ENCODE results near the gene DIP2C. TPM values are rescaled to one million over a fixed set of nuclear protein-coding genes. Genes with fewer than 3 reads are reported as not detected.
"Not testable (repeated sequence)": the region's sequence is repeated elsewhere in the genome, so short reads cannot be mapped to it uniquely, and the experiment has no call there.

The DIP2C gene
- polyA plus RNA-seq, 4 donors, result 3.1 to 13.3 (median 4.7) TPM

DNA sequence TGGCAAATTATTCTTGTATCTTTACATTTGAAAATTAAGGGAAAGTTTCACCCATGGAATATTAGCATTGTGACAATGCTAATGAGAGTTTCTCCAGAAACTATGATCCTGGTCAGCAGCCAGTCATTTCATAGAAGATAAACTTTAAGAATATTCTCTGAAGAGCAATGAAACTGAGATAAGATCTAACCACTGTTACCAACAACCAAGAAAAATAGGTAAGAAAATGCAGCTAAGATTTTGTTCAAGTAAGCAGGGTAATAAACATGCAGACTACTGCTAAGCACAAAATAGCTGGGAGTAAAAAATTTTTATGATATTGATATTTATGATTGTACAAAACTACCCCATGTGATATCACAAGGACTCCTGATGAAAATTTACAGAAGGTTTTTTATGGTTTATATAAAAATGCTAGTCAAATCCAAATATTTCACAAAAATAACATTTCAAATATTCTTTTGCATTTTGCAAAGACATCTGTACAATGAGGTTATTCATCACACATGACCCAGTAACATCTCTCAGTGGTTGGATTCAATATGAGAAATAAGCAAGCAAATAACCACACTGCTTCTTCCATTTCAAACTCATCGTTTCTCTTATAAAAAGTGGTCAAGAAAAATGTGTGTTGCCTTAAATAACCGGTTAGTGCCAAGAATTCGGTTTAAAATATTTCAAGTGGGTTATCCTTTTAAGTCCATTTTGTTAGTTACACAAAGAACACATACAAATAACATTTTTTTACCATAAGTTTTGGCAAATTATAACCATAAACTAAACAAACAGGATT is 251.6 kb downstream of the DIP2C start:
- WGBS, 3 donors, result 63 to 88% (median 81%) methylated on average over 3 of the region's 3 CpGs
- no peak for FAIRE-seq
- no peak overlapping the region for H3K27ac ChIP-seq (ENCODE audit: low read depth in 1 of 3, low read length in 2 of 3)
- peaks cover 0 to 3% of the 10 kb centered on the region in 2 donors for H3K9me3 ChIP-seq (ENCODE audit: control insufficient read depth in 2 of 2, insufficient read depth in 1 of 2, low read depth in 1 of 2, low read length in 1 of 2)
- H3K4me1 ChIP-seq (ENCODE audit: control insufficient read depth in 3 of 3, insufficient read depth in 2 of 3, low read depth in 1 of 3, low read length in 2 of 3), result no peaks in the 10 kb centered on the region
- H3K27me3 ChIP-seq (ENCODE audit: control insufficient read depth in 3 of 3, insufficient read depth in 3 of 3, low read length in 3 of 3), result no peaks in the 10 kb centered on the region
- H3K36me3 ChIP-seq (ENCODE audit: control insufficient read depth in 3 of 3, insufficient read depth in 2 of 3, low read depth in 1 of 3, low read length in 3 of 3), result peaks cover 0 to 36% (median 0%) of the 10 kb centered on the region in 3 donors
- H3K4me3 ChIP-seq (ENCODE audit: low read depth in 1 of 3, low read length in 3 of 3), result no peak overlapping the region
- no peak for DNase-seq

DNA sequence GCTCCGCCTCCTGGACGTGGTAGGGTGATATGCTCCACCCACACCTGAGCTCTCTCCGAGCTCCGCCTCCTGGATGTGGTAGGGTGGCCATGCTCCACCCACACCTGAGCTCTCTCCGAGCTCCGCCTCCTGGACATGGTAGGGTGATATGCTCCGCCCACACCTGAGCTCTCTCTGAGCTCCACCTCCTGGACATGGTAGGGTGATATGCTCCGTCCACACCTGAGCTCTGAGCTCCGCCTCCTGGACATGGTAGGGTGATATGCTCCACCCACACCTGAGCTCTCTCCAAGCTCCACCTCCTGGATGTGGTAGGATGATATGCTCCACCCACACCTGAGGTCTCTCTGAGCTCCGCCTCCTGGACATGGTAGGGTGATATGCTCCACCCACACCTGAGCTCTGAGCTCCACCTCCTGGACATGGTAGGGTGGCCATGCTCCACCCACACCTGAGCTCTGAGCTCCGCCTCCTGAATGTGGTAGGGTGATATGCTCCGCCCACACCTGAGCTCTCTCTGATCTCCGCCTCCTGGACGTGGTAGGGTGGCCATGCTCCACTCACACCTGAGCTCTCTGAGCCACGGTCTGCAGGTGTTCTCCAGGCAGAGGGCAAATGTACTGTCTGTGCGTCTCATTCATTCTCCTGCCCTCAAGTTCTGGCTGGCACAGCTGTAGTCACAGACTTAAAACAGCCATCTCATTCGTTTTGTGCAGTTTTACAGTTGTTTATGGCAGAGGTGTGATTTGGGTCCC is 252.4 kb downstream of the DIP2C start:
- Histone ChIP-seq H3K36me3 (ENCODE audit: control insufficient read depth in 3 of 3, insufficient read depth in 2 of 3, low read depth in 1 of 3, low read length in 3 of 3) (peaks cover 0 to 36% (median 0%) of the 10 kb centered on the region in 3 donors), H3K27ac (ENCODE audit: low read depth in 1 of 3, low read length in 2 of 3) (no peak overlapping the region), H3K9me3 (ENCODE audit: control insufficient read depth in 2 of 2, insufficient read depth in 1 of 2, low read depth in 1 of 2, low read length in 1 of 2) (peaks cover 0 to 3% of the 10 kb centered on the region in 2 donors), H3K4me1 (ENCODE audit: control insufficient read depth in 3 of 3, insufficient read depth in 2 of 3, low read depth in 1 of 3, low read length in 2 of 3) (no peaks in the 10 kb centered on the region), H3K27me3 (ENCODE audit: control insufficient read depth in 3 of 3, insufficient read depth in 3 of 3, low read length in 3 of 3) (no peaks in the 10 kb centered on the region), H3K4me3 (ENCODE audit: low read depth in 1 of 3, low read length in 3 of 3) (no peak overlapping the region)
- 88 to 91% (median 88%) methylated on average over 15 to 17 of the region's 17 CpGs for WGBS, 3 donors
- FAIRE-seq (no peak), DNase-seq (no peak)

DNA sequence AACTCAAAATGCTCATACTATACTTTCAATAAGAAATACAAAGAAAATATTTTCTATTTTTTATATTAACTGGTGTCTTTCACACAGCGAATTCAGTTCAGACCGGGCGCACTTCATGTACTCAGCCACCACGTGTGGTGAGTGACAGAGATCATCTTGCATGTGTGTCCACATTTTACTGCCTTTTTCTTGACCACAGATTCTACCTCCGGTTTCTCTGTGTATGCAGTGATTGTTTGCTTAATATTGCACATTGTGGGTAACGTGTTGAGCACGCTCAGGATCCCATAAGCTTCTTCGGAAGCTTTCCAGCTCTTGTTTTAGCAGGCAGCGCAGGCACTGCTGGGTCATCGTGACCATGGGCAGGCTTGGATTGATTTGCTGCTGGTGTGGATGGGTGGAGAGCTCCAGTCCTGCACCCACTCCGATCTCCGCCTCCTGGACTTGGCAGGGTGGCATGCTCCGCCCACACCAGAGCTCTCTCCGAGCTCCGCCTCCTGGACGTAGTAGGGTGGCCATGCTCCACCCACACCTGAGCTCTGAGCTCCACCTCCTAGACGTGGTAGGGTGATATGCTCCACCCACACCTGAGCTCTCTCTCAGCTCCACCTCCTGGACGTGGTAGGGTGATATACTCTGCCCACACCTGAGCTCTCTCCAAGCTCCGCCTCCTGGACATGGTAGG is 253.3 kb downstream of the DIP2C start:
- Histone ChIP-seq H3K27me3 (ENCODE audit: control insufficient read depth in 3 of 3, insufficient read depth in 3 of 3, low read length in 3 of 3) (no peaks in the 10 kb centered on the region), H3K4me3 (ENCODE audit: low read depth in 1 of 3, low read length in 3 of 3) (no peak overlapping the region), H3K36me3 (ENCODE audit: control insufficient read depth in 3 of 3, insufficient read depth in 2 of 3, low read depth in 1 of 3, low read length in 3 of 3) (peaks cover 0 to 36% (median 0%) of the 10 kb centered on the region in 3 donors), H3K4me1 (ENCODE audit: control insufficient read depth in 3 of 3, insufficient read depth in 2 of 3, low read depth in 1 of 3, low read length in 2 of 3) (no peaks in the 10 kb centered on the region), H3K27ac (ENCODE audit: low read depth in 1 of 3, low read length in 2 of 3) (no peak overlapping the region), H3K9me3 (ENCODE audit: control insufficient read depth in 2 of 2, insufficient read depth in 1 of 2, low read depth in 1 of 2, low read length in 1 of 2) (peaks cover 0 to 3% of the 10 kb centered on the region in 2 donors)
- FAIRE-seq (no peak), DNase-seq (no peak)
- WGBS, 3 donors, result 92 to 93% (median 93%) methylated on average over 19 of the region's 19 CpGs

DNA sequence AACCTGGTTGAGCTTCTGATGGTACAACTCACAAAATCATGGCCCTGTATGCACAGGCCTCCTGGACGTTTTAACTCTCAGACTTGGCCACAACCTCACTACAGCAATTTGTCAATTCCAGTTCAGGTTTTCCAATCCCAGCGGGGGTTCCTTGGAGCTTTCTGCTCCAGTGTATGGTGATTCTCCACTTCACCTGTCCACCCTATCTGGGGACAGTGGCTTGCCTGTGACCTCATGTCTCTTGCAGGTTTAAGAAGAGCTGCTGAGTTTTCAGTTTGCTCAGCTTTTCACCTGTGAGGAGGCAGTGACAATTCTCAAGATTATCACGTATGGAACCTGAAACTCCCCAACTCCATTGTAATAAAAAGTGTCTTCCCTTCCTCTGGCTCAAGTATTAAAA is 254.1 kb downstream of the DIP2C start:
- Histone ChIP-seq H3K9me3 (ENCODE audit: control insufficient read depth in 2 of 2, insufficient read depth in 1 of 2, low read depth in 1 of 2, low read length in 1 of 2) (peaks cover 0 to 3% of the 10 kb centered on the region in 2 donors), H3K36me3 (ENCODE audit: control insufficient read depth in 3 of 3, insufficient read depth in 2 of 3, low read depth in 1 of 3, low read length in 3 of 3) (peaks cover 0 to 33% (median 0%) of the 10 kb centered on the region in 3 donors), H3K27ac (ENCODE audit: low read depth in 1 of 3, low read length in 2 of 3) (no peak overlapping the region), H3K4me1 (ENCODE audit: control insufficient read depth in 3 of 3, insufficient read depth in 2 of 3, low read depth in 1 of 3, low read length in 2 of 3) (no peaks in the 10 kb centered on the region), H3K4me3 (ENCODE audit: low read depth in 1 of 3, low read length in 3 of 3) (no peak overlapping the region), H3K27me3 (ENCODE audit: control insufficient read depth in 3 of 3, insufficient read depth in 3 of 3, low read length in 3 of 3) (no peaks in the 10 kb centered on the region)
- 70 to 90% (median 81%) methylated on average over 3 of the region's 3 CpGs for WGBS, 3 donors
- DNase-seq, result no peak
- no peak for FAIRE-seq

DNA sequence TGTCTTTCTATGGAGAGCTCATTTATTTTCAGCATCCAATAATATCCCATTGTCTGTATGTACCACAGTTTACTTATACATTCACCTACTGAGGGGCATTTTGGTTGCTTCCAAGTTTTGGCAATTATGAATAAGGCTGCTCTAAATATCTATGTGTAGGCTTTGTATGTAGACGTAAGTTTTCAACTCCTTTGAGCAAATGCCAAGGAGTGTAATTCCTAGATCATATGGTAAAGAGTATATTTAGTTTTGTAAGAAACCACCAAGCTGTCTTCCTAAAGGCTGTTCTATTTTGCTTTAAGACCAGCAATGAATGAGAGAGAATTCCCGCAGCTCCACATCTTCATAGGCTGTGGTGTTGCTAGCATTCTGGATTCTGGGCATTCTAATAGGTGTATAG is 259.8 kb downstream of the DIP2C start:
- DNase-seq, result no peak
- Histone ChIP-seq H3K36me3 (ENCODE audit: control insufficient read depth in 3 of 3, insufficient read depth in 2 of 3, low read depth in 1 of 3, low read length in 3 of 3) (peaks cover 0 to 8% (median 0%) of the 10 kb centered on the region in 3 donors), H3K4me3 (ENCODE audit: low read depth in 1 of 3, low read length in 3 of 3) (no peak overlapping the region), H3K4me1 (ENCODE audit: control insufficient read depth in 3 of 3, insufficient read depth in 2 of 3, low read depth in 1 of 3, low read length in 2 of 3) (no peaks in the 10 kb centered on the region), H3K27ac (ENCODE audit: low read depth in 1 of 3, low read length in 2 of 3) (no peak overlapping the region), H3K27me3 (ENCODE audit: control insufficient read depth in 3 of 3, insufficient read depth in 3 of 3, low read length in 3 of 3) (no peaks in the 10 kb centered on the region), H3K9me3 (ENCODE audit: control insufficient read depth in 2 of 2, insufficient read depth in 1 of 2, low read depth in 1 of 2, low read length in 1 of 2) (no peaks in the 10 kb centered on the region)
- 73 to 98% (median 94%) methylated on average over 2 of the region's 2 CpGs for WGBS, 3 donors
- FAIRE-seq, result no peak

DNA sequence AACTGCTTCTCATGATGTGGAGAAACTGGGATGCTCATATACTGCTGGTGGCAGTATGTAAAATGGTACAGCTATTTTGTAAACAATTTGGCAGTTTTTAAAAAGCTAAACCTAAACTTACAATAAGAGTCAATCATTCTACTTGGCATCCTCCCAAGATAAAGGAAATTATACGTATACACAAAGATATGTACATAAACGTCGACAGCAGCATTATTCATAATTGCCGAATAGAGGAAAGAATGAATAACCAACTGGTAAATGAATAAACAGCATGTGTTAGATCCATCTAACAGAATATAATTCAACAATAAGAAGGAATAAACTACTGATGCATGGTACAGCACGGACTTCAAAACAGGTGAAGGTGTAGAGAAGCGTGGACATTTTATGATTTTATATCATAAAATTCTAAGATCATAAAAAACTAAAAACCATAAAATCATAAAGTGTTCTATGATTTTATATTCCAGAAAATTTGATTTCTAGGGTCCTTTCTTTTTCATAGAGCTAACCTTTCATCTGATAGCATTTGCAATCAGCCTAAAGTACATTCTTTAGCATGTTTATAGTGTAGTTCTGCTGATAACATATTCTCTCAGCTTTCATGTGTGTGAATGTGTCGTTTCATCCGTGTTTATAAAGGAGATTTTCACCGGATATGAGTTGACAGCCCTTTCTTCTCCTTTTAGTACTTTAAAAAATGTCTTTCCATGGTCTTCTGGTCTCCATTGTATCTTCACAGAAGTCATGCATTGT is 261.5 kb downstream of the DIP2C start:
- no peaks in the 10 kb centered on the region for H3K9me3 ChIP-seq (ENCODE audit: control insufficient read depth in 2 of 2, insufficient read depth in 1 of 2, low read depth in 1 of 2, low read length in 1 of 2)

DNA sequence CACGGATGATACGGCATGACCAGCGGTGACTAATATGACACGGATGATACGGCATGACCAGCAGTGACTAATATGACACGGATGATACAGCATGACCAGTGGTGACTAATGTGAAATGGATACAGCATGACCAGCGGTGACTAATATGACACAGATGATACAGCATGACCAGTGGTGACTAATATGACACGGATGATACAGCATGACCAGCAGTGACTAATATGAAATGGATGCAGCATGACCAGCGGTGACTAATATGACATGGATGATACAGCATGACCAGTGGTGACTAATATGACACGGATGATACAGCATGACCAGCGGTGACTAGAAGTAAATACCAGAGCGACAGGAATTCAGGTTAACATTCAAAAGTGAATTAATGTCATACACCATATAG is 264.1 kb downstream of the DIP2C start:
- not testable (repeated sequence) for H3K27me3 ChIP-seq (ENCODE audit: control insufficient read depth in 3 of 3, insufficient read depth in 3 of 3, low read length in 3 of 3); FAIRE-seq; H3K4me1 ChIP-seq (ENCODE audit: control insufficient read depth in 3 of 3, insufficient read depth in 2 of 3, low read depth in 1 of 3, low read length in 2 of 3); H3K4me3 ChIP-seq (ENCODE audit: low read depth in 1 of 3, low read length in 3 of 3); DNase-seq; H3K9me3 ChIP-seq (ENCODE audit: control insufficient read depth in 2 of 2, insufficient read depth in 1 of 2, low read depth in 1 of 2, low read length in 1 of 2); H3K27ac ChIP-seq (ENCODE audit: low read depth in 1 of 3, low read length in 2 of 3)
- peaks cover 0 to 19% (median 0%) of the 10 kb centered on the region in 3 donors for H3K36me3 ChIP-seq (ENCODE audit: control insufficient read depth in 3 of 3, insufficient read depth in 2 of 3, low read depth in 1 of 3, low read length in 3 of 3)
- 96 to 99% (median 97%) methylated on average over 12 of the region's 12 CpGs for WGBS, 3 donors

More for the DNA sequence above, 261.5 kb downstream of the DIP2C start:
- Histone ChIP-seq H3K4me1 (ENCODE audit: control insufficient read depth in 3 of 3, insufficient read depth in 2 of 3, low read depth in 1 of 3, low read length in 2 of 3) (no peaks in the 10 kb centered on the region), H3K4me3 (ENCODE audit: low read depth in 1 of 3, low read length in 3 of 3) (no peak overlapping the region), H3K27ac (ENCODE audit: low read depth in 1 of 3, low read length in 2 of 3) (no peak overlapping the region), H3K27me3 (ENCODE audit: control insufficient read depth in 3 of 3, insufficient read depth in 3 of 3, low read length in 3 of 3) (no peaks in the 10 kb centered on the region), H3K36me3 (ENCODE audit: control insufficient read depth in 3 of 3, insufficient read depth in 2 of 3, low read depth in 1 of 3, low read length in 3 of 3) (peaks cover 0 to 2% (median 0%) of the 10 kb centered on the region in 3 donors)
- DNase-seq, result no peak
- FAIRE-seq, result no peak
- 49 to 61% (median 60%) methylated on average over 9 of the region's 9 CpGs for WGBS, 3 donors

DNA sequence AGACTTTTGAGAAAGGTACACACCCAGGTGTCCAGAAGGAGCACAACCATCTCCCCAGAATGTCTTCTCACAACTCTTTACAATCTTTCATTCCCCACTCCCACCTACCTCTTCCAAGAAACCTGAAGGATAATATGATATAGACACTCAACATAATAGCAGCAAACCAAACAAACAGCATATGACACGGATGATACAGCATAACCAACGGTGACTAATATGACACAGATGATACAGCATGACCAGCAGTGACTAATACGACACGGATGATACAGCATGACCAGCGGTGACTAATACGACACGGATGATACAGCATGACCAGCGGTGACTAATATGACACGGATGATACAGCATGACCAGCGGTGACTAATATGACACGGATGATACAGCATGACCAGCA is 264.7 kb downstream of the DIP2C start:
- H3K4me1 ChIP-seq (ENCODE audit: control insufficient read depth in 3 of 3, insufficient read depth in 2 of 3, low read depth in 1 of 3, low read length in 2 of 3); H3K4me3 ChIP-seq (ENCODE audit: low read depth in 1 of 3, low read length in 3 of 3); H3K9me3 ChIP-seq (ENCODE audit: control insufficient read depth in 2 of 2, insufficient read depth in 1 of 2, low read depth in 1 of 2, low read length in 1 of 2); H3K27ac ChIP-seq (ENCODE audit: low read depth in 1 of 3, low read length in 2 of 3); DNase-seq; FAIRE-seq; H3K27me3 ChIP-seq (ENCODE audit: control insufficient read depth in 3 of 3, insufficient read depth in 3 of 3, low read length in 3 of 3): not testable (repeated sequence)
- WGBS, 3 donors, result 91 to 97% (median 94%) methylated on average over 9 to 11 of the region's 11 CpGs
- peaks cover 0 to 24% (median 0%) of the 10 kb centered on the region in 3 donors for H3K36me3 ChIP-seq (ENCODE audit: control insufficient read depth in 3 of 3, insufficient read depth in 2 of 3, low read depth in 1 of 3, low read length in 3 of 3)

All from small intestine (tissue), 7 donors.